ENCODE measurements around the gene PPP1R1C.

DNA sequence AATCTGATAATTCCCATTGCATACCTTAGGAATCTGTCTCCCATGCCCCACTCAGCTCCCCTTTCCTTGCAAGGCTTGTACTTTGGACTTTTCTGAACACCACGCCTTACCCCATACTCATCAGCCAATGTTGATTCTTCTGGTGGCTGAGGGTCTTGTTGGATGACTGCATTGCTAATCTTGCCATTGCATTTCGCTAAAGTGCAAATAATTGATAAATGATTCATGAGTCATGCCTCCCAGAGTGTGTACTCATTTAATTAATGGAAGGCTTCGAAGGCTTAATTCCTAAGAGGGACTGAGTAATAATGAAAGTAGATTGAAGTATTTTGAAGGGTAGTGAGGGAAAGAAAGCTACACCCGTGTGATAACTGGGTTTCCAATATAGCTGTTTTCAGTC lies 28.0 kb upstream of the PPP1R1C start:
- TF ChIP-seq, protein P1, sequence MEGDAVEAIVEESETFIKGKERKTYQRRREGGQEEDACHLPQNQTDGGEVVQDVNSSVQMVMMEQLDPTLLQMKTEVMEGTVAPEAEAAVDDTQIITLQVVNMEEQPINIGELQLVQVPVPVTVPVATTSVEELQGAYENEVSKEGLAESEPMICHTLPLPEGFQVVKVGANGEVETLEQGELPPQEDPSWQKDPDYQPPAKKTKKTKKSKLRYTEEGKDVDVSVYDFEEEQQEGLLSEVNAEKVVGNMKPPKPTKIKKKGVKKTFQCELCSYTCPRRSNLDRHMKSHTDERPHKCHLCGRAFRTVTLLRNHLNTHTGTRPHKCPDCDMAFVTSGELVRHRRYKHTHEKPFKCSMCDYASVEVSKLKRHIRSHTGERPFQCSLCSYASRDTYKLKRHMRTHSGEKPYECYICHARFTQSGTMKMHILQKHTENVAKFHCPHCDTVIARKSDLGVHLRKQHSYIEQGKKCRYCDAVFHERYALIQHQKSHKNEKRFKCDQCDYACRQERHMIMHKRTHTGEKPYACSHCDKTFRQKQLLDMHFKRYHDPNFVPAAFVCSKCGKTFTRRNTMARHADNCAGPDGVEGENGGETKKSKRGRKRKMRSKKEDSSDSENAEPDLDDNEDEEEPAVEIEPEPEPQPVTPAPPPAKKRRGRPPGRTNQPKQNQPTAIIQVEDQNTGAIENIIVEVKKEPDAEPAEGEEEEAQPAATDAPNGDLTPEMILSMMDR (IDR thresholded peaks at IDR 0.05): no peak
- TF ChIP-seq ZFX (IDR thresholded peaks at IDR 0.05; ENCODE audit: borderline replicate concordance): no peak
